Activated CD4-positive, alpha-beta T cell treated with anti-CD3 and anti-CD28 coated beads, Interleukin-2, amount 10 ng/mL, durations not matched to agents 24 days and 14 days (primary cell): Measurements from ENCODE around the gene PISD. TPM values are rescaled to one million over a fixed set of nuclear protein-coding genes. Genes with fewer than 3 reads are reported as not detected.

ENCODE experiments used
- DNase-seq: peaks from one replicate; pipeline ENCODE4 v3.0.0; 2022
- H3K27ac Mint-ChIP-seq: one replicate; pipeline ENCODE4 v1.8.0; 2022; ENCODE audit warnings: mild to moderate bottlenecking, mixed read lengths
- H3K27me3 Mint-ChIP-seq: one replicate; pipeline ENCODE4 v1.8.0; 2022; ENCODE audit warnings: mixed read lengths
- H3K36me3 Mint-ChIP-seq: one replicate; pipeline ENCODE4 v1.8.0; 2022; ENCODE audit warnings: low read depth, mild to moderate bottlenecking, mixed read lengths
- H3K4me1 Mint-ChIP-seq: one replicate; pipeline ENCODE4 v1.8.0; 2021; ENCODE audit warnings: mixed read lengths
- H3K4me3 Mint-ChIP-seq: one replicate; pipeline ENCODE4 v1.8.0; 2022; ENCODE audit warnings: mild to moderate bottlenecking, moderate library complexity, mixed read lengths
- H3K9me3 Mint-ChIP-seq: one replicate; pipeline ENCODE4 v1.8.0; 2021; ENCODE audit warnings: mixed read lengths
- intact Hi-C: fragments of 100-400 bp; cut with micrococcal nuclease; formaldehyde crosslinking; loops from one replicate; pipeline ENCODE4 v1.15.1; 2023
- total RNA-seq: library from RNA; stranded (reverse); gene quantifications from 2 replicates; pipeline ENCODE4 v1.2.3, GENCODE V29; 2022

PISD gene
- total RNA-seq, 1 donor from 2014 or later, result 52.1 TPM

DNA sequence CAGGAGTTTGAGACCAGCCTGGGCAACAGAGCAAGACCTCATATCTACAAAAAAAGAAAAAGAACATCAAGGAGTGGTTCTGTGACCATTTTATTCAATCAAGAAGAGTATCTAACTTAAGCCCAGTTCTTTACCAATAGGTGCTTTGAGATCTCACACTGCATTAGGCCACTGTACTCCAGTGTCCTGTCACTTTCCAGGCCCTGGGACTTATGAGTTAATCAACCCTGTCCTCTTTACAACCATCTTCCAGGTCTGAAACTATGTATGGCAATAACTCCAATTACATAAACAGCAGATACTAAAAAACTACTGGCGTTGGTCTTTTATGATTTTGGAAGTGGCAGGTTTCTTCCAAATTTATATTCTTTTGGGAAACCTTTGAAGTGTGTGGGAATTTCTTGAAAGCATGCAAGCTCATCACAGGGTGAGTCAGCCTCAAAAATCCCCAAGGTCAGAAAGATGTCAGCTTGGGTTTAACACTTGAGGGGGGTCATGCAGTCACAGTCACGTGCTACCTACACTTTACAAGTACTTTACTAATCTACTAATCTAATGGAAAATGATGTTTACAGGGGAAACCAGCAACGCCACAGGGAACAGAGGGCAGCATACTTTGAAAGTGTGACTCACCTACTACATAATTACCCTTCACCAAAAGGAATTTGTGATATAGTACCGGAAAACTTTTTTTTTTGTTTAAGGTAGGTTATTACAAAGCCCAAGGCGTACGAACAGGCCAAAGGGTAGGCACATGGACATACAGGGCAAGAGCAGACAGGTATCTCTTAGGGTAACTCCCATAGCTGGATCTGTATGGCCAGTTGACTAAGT, 15.6 kb downstream of the PISD start:
- peak; percentile 63 for DNase-seq
- Mint-ChIP-seq H3K27me3 (no peaks in the 10 kb centered on the region), H3K9me3 (no peaks in the 10 kb centered on the region), H3K36me3 (peaks cover 36% of the 10 kb centered on the region), H3K4me1 (peaks cover 20% of the 10 kb centered on the region), H3K4me3 (peak overlapping the region; percentile 19), H3K27ac (peak overlapping the region; percentile 72)
- intact Hi-C loops, result loop anchor here (1.0 kb wide), 1 partner anchor 16 kb away; the partner anchor contains the start of gene PISD

DNA sequence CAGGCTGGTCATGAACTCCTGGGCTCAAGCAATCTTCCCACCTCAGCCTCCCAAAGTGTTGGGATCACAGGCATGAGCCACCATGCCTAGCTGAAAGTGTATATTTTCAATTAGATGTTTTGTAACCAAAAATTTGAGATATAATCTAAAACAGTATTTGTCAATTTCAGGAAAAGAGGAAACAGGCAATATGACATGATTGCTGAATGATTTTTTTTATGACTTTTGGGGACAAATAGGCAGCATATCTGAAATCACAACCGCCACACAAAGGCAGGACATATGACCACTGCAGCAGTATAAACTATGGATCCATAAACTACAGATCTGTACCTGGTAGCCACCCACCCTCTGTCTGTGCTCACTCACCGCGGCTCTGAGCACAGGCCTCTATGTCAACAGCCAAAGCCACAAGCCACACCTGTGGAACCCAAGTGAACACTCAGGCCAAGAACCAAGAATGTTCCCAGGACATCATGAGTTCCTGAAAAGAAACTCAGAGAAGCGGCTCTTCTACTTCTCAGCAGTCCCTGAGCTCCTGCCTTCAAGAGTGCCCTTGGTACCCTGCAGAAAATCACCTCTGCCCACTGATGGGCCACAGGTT, 22.5 kb downstream of the PISD start:
- Mint-ChIP-seq H3K27me3 (no peaks in the 10 kb centered on the region), H3K36me3 (peaks cover 11% of the 10 kb centered on the region), H3K4me3 (no peak overlapping the region), H3K27ac (no peak overlapping the region), H3K4me1 (peaks cover 29% of the 10 kb centered on the region), H3K9me3 (no peaks in the 10 kb centered on the region)
- DNase-seq, result no peak
- intact Hi-C loops, result no loop called here

DNA sequence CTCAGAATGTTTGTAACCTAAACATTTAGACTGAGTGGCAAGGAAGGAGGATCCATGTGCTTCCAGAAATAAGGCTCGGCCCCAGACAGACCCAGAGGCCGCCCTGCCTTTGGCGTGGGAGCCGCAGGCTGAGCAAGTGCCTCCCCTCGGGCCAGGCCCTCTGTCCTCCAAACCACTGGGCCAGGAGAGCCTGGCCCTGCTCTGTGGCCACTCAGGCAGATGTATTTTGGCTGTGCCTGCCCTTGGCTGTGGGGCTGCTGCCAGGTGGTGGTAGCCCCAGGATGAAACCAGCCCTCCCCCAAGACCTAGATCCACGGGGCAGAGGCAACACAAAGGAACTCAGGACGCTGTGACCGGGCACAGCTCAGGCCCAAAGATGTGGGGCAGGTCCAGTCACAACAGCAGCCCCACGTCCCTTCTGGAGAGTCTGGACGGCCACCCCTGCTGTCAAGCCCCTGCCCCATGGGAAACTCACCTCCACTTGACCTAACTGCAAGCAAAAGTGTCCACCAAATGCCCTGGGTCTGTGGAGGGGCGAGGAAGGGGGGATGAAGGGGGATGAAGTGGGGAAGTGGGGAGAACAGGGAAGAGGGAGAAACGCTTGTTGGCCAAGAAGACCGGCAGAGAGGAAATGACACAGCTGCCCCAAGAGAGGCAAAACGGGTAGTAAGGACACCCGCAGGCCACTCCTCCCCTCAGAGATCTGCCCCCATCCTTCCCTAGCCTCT, 24.0 kb downstream of the PISD start:
- peaks cover 6% of the 10 kb centered on the region for H3K36me3 Mint-ChIP-seq
- peak overlapping the region; percentile 72 for H3K27ac Mint-ChIP-seq
- no peaks in the 10 kb centered on the region for H3K9me3 Mint-ChIP-seq
- no peaks in the 10 kb centered on the region for H3K27me3 Mint-ChIP-seq
- H3K4me3 Mint-ChIP-seq, result peak overlapping the region; percentile 40
- no peak for DNase-seq
- peaks cover 30% of the 10 kb centered on the region for H3K4me1 Mint-ChIP-seq
- intact Hi-C loops, result no loop called here

DNA sequence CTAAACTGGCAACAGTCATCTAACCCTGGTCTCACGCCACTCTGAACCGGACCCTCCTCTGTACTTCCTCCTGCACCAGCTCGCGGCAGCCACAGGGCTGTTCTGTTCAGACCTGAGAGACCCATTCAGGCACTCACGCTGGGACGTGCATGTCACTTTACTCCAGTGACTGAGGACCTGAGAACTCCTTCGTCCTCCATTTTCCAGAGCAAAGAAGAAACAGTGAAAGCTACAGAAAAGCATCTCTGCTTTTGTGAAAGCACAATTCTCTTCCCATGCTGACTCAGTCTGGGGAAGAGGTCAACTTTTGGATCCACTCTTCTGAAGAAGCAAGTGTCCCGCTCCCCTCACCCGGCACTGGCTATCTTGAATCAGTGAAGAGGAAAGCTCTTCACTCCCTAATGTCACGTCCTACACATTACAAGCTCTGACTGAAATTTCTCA, 24.5 kb downstream of the PISD start:
- H3K4me1 Mint-ChIP-seq, result peaks cover 30% of the 10 kb centered on the region
- peaks cover 6% of the 10 kb centered on the region for H3K36me3 Mint-ChIP-seq
- H3K4me3 Mint-ChIP-seq, result no peak overlapping the region
- no peak overlapping the region for H3K27ac Mint-ChIP-seq
- DNase-seq, result no peak
- no peaks in the 10 kb centered on the region for H3K27me3 Mint-ChIP-seq
- H3K9me3 Mint-ChIP-seq, result no peaks in the 10 kb centered on the region
- intact Hi-C loops, result no loop called here

DNA sequence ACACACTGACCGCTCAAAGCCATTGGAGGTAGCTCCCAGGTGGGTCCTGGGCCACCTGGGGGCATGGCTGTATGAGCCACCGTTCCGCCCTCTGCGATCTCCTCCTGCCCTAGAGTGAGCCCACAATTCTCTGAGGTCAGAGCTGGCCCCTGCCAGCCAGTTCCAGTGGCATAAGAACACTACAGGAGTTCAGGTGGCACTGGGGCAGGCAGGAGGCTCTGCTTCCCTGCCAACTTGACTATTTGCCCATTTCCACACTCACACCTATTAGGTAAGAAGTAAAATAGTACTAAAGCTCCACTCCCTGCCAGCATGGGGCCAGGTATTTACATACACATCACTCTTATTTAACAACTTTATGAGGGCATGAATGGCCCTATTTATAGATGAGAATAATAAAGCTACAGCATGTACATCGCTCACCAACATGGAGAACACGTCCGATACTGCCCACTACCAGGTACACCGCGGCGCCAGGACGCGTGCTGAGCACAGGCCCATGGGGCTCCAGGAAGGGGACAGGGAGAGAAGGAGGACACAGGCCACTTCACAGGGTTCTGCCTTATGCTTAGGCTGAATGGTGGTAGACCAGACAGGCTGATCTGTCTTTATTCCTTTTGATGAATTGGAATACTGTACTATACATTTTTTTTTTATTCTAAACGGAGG, 26.2 kb downstream of the PISD start:
- Mint-ChIP-seq H3K27me3 (no peaks in the 10 kb centered on the region), H3K27ac (no peak overlapping the region), H3K9me3 (no peaks in the 10 kb centered on the region), H3K36me3 (peaks cover 1% of the 10 kb centered on the region), H3K4me3 (no peak overlapping the region), H3K4me1 (peaks cover 31% of the 10 kb centered on the region)
- DNase-seq, result peak; percentile 58
- intact Hi-C loops, result loop anchor here (2.0 kb wide), 1 partner anchor 77 kb away; no protein-coding TSS in a partner anchor

DNA sequence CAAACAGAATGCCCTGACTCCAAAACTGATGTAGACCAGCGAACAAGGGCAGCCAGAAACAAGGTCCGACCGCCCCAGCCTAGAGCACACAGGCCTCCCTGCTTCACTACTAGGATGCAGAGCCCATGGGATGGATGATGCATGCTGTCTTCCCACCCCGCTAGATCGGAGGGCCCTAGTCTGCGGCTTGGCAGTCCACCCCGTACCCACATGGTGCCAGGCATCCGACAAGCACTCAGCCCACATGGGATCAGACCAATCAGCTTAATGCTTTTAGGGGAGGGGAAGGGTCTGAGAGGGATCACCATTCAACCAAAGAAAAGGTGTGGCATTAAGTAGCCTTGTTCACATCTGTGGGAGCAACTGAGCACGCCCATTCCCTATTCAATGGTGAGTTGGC, 30.6 kb downstream of the PISD start:
- Mint-ChIP-seq H3K27me3 (no peaks in the 10 kb centered on the region), H3K36me3 (peaks cover 17% of the 10 kb centered on the region), H3K27ac (peak overlapping the region; percentile 84), H3K9me3 (no peaks in the 10 kb centered on the region), H3K4me3 (peak overlapping the region; percentile 90), H3K4me1 (peaks cover 34% of the 10 kb centered on the region)
- DNase-seq, result no peak
- intact Hi-C loops, result loop anchor here (2.0 to 5.0 kb wide), 4 partner anchors 135 to 339 kb away; partner anchors contain the start of genes EIF4ENIF1, PIK3IP1 and SFI1

DNA sequence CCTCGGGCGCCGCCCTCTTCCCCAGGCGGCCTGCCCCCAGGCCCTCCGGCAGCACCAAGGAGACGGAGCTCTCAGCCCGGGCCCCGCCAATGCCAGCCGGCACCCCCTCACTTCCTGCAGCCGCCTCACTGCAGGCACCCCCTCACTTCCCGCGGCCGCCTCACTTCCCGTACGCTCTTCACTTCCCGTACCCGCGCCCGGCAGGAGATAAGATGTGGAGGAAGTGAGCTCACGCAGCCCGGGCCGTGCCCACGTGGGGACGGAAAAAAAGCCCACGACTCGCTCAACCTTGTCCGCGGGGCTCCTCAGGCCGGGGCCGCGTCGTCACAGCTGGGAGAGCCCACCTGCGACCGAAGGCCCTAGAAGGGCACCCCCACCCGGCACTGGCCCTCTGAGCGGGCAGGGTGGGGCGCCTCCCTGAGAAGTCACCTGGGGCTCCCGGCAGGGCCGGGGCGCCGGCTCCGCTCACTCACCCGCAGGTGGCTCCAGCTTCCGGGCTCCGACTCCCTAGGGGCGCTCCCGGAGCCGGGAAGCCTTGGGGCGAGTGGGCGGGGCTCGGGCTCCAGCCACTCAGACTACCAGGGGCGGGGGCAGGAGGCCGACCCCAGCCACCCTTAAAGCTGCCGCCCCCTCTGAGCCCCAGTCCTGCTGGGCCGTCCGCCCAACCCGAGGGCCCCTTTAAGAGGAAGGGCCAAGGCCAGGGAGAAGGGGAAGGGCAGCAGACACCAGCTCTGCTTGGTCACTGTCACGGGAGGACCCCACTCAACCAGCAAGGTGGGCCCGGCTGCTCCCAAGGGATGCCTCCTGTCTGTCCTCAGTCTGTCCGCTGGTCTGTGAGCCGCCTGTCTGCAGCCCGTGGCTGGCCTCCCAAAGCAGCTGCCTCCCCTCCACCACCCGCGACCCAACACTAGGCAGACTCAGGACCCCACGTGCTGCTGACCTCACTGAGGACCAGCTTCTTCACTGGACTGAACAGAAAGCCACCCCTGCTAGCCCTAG, 31.4 kb downstream of the PISD start:
- intact Hi-C loops, result loop anchor here (1.0 to 5.0 kb wide), 6 partner anchors 48 to 338 kb away; partner anchors contain the start of genes EIF4ENIF1, PIK3IP1 and SFI1
- H3K36me3 Mint-ChIP-seq, result peaks cover 18% of the 10 kb centered on the region

DNA sequence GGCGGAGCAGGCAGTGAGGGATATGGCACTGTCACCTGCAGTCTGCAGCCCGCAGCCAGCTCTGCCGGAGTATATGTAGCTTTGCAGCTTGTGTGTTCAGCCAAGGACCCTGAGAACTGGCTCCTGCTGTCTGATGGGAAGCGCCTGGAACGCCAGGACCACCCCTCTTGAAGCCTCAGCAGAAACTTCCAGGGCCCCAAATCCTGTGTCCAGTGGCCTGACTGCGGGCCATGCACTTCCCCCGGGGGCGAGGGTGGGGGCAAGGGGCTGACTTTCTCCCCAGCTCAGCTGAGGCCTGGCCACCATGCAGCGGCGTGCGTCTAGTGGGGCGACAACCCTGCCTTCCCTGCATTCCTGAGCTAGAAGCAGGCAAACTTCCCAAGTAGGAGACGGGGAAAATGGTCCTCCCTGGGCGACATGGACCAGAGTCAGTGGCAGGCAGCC, 32.3 kb downstream of the PISD start:
- H3K4me1 Mint-ChIP-seq, result peaks cover 33% of the 10 kb centered on the region

More for the DNA sequence above, 31.4 kb downstream of the PISD start:
- Mint-ChIP-seq H3K9me3 (no peaks in the 10 kb centered on the region), H3K4me1 (peaks cover 33% of the 10 kb centered on the region), H3K4me3 (peak overlapping the region; percentile 90), H3K27ac (peak overlapping the region; percentile 90), H3K27me3 (no peaks in the 10 kb centered on the region)
- peak; percentile 95 for DNase-seq

DNA sequence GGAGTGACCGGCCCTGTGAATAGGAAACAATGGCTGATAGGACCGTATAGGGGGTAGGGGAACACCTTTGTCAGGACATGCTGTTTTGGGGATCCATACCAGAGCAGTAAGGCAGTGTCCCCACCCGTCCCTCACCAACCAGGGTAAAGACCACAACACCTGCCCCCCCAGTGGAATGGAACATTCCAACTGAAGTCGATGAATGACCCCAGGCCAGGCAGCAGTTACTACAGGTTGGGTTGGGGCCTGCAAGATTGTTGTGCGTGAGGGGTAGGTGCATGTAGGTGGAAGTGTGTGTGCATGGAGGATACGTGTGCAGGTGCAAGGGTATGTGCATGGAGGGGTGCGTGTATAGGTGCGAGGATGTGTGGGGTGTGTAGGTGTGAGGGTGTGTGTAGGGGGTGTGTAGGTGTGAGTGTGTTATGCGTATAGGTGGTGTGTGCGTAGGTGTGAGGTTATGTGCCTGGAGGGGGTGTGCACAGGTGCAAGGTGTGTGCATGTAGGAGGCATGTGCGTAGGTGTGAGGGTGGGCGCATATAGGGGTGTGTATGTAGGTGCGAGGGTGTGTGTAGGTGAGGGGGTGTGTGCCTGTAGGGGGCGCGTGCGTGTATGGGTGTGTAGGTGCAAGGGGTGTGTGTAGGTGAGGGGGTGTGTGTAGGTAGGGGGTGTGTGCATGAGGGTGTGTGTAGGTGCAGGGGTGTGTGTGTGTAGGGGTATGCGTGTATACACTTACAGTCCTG, 32.9 kb downstream of the PISD start:
- H3K27ac Mint-ChIP-seq, result peak overlapping the region; percentile 30
- intact Hi-C loops, result no loop called here
- H3K36me3 Mint-ChIP-seq, result peaks cover 18% of the 10 kb centered on the region
- no peaks in the 10 kb centered on the region for H3K9me3 Mint-ChIP-seq
- H3K4me3 Mint-ChIP-seq, result peak overlapping the region; percentile 90
- DNase-seq, result peak; percentile 69
- peaks cover 33% of the 10 kb centered on the region for H3K4me1 Mint-ChIP-seq
- H3K27me3 Mint-ChIP-seq, result no peaks in the 10 kb centered on the region

More for the DNA sequence above, 32.3 kb downstream of the PISD start:
- H3K4me3 Mint-ChIP-seq, result peak overlapping the region; percentile 90
- peak overlapping the region; percentile 30 for H3K27ac Mint-ChIP-seq
- H3K36me3 Mint-ChIP-seq, result peaks cover 18% of the 10 kb centered on the region
- no peaks in the 10 kb centered on the region for H3K27me3 Mint-ChIP-seq
- H3K9me3 Mint-ChIP-seq, result no peaks in the 10 kb centered on the region
- DNase-seq, result no peak
- intact Hi-C loops, result loop anchor here (1.0 to 5.0 kb wide), 6 partner anchors 47 to 337 kb away; partner anchors contain the start of genes EIF4ENIF1, PIK3IP1 and SFI1

DNA sequence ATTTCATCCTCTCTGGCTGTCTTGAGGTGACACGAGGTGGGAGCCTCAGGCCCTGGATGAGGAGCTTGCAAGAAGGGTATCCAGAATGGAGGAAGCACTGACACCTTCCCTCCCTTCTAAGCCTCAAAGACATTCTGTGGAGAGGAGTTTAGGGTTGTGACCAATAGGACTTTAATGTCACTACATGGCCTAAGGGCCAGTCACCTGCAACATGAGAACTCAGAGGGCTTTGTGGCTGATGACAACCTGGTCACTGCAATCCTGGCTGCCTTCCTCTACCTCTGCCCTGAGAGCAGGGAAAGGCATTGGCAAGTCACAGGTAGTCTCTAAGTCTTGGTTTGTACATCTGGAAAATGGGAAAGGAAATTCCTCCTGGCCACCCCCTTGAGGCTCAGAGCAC, 33.7 kb downstream of the PISD start:
- no peak for DNase-seq
- Mint-ChIP-seq H3K27ac (peak overlapping the region; percentile 30), H3K4me1 (peaks cover 29% of the 10 kb centered on the region), H3K36me3 (peaks cover 18% of the 10 kb centered on the region), H3K9me3 (no peaks in the 10 kb centered on the region), H3K4me3 (peak overlapping the region; percentile 90), H3K27me3 (no peaks in the 10 kb centered on the region)
- intact Hi-C loops, result no loop called here

DNA sequence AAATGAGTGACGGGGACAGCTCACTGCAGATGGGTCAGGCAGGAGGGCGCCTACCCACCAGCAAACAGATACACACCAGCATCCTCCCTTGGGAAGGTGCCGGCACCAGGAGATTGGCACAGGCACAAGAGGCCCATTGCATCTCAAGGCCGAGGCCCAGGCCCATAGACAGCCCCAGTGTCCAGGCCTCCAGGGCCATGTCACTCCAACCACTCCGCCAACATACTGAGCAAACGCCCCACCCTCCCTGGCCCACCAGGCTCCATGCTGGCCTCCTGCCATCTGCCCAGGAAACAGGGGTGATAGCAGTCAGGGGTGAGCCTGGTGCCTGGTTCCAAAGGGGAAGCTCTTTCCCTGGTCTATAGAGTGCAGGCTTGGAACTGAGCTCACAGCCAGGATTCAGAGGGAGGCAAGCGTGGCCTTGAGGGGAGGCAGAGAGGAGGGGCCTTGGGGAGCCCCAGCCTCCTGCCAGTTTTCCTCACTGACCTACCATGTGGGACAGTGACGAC, 34.7 kb downstream of the PISD start:
- H3K4me3 Mint-ChIP-seq, result no peak overlapping the region
- H3K27me3 Mint-ChIP-seq, result no peaks in the 10 kb centered on the region
- intact Hi-C loops, result no loop called here
- H3K9me3 Mint-ChIP-seq, result no peaks in the 10 kb centered on the region
- H3K27ac Mint-ChIP-seq, result peak overlapping the region; percentile 56
- no peak for DNase-seq
- H3K4me1 Mint-ChIP-seq, result peaks cover 29% of the 10 kb centered on the region
- H3K36me3 Mint-ChIP-seq, result peaks cover 18% of the 10 kb centered on the region
